ENCODE results near the gene TMEM223.

GRCh38 chr11:62777389-62777788 lies 14.4 kb downstream of the TMEM223 start:
- TF ChIP-seq CTCF (conservative IDR thresholded peaks at IDR 0.05) = no peak
- TF ChIP-seq EZH2 (IDR thresholded peaks at IDR 0.05; ENCODE audit: low read depth) = no peak
